IMR-90 (cell line): ENCODE results near the gene VTN. TPM values are rescaled to one million over a fixed set of nuclear protein-coding genes. Genes with fewer than 3 reads are reported as not detected.

Experiments
- ATAC-seq: fragments of 200-7000 bp; cut with Tn5 transposase; 2 replicates; pipeline ENCODE4 v1.9.1; 2020; ENCODE audit warnings: low read depth, mild to moderate bottlenecking, moderate library complexity
- BruUV-seq: library from RNA; stranded (reverse); fragments of 400-500 nt; replicated peaks from 2 replicates; lab custom pipeline; 2021; lab: Mats Ljungman, UMichigan
- CTCF ChIA-PET: fragments of 300-600 bp; formaldehyde crosslinking; extraction: SDS; loops from one replicate; lab custom pipeline; 2021; ENCODE audit warnings: antibody characterized with exemption; lab: Yijun Ruan, JAX
- POLR2A ChIA-PET: fragments of 300-600 bp; sonication (Branson Sonifier 250); formaldehyde crosslinking; loops from one replicate; lab custom pipeline; 2022; ENCODE audit warnings: antibody characterized with exemption; ENCODE audit not compliant: unreplicated experiment; lab: Charles Lee
- DNase-seq: peaks from one replicate; pipeline ENCODE4 v3.0.0; 2013
- H2AFZ ChIP-seq: replicated peaks from 2 replicates; pipeline ENCODE3; 2013; ENCODE audit warnings: low read length, mild to moderate bottlenecking; ENCODE audit not compliant: poor library complexity
- H2AK5ac ChIP-seq: 2 replicates; pipeline ENCODE4 v1.6.1; 2013; ENCODE audit warnings: low read depth, low read length, inconsistent platforms
- H2AK9ac ChIP-seq: replicated peaks from 2 replicates; pipeline ENCODE3; 2013; ENCODE audit warnings: mild to moderate bottlenecking, low read depth, low read length, moderate library complexity; ENCODE audit not compliant: poor library complexity
- H2BK120ac ChIP-seq: 2 replicates; pipeline ENCODE4 v1.6.1; 2013; ENCODE audit warnings: low read depth, low read length, inconsistent platforms
- H2BK15ac ChIP-seq: 3 replicates; pipeline ENCODE4 v1.6.1; 2013; ENCODE audit warnings: low read depth, low read length, inconsistent platforms
- H2BK20ac ChIP-seq: 2 replicates; pipeline ENCODE4 v1.6.1; 2013; ENCODE audit warnings: low read depth, mild to moderate bottlenecking, inconsistent platforms, low read length, moderate library complexity
- H2BK5ac ChIP-seq: 2 replicates; pipeline ENCODE4 v1.6.1; 2013; ENCODE audit warnings: mild to moderate bottlenecking, low read depth, low read length, inconsistent platforms; ENCODE audit not compliant: poor library complexity, severe bottlenecking
- H3K14ac ChIP-seq: replicated peaks from 2 replicates; pipeline ENCODE4 v1.6.1; 2013; ENCODE audit warnings: low read depth, low read length, inconsistent platforms
- H3K18ac ChIP-seq: 2 replicates; pipeline ENCODE4 v1.6.1; 2013; ENCODE audit warnings: low read depth, low read length, control low read depth
- H3K23ac ChIP-seq: 2 replicates; pipeline ENCODE4 v1.6.1; 2013; ENCODE audit warnings: low read depth, low read length, inconsistent platforms
- H3K27ac ChIP-seq: 2 replicates; pipeline ENCODE4 v1.5.1; 2013; ENCODE audit warnings: mild to moderate bottlenecking, control low read depth, low read length; ENCODE audit not compliant: insufficient read depth
- H3K27me3 ChIP-seq: 2 replicates; pipeline ENCODE4 v1.6.1; 2013; ENCODE audit warnings: low read length; ENCODE audit not compliant: control insufficient read depth, insufficient read depth
- H3K36me3 ChIP-seq: 2 replicates; pipeline ENCODE4 v1.6.1; 2013; ENCODE audit warnings: low read length, mixed read lengths; ENCODE audit not compliant: control insufficient read depth, insufficient read depth
- H3K4ac ChIP-seq: 2 replicates; pipeline ENCODE4 v1.6.1; 2013; ENCODE audit warnings: low read depth, low read length, inconsistent platforms
- H3K4me1 ChIP-seq: 2 replicates; pipeline ENCODE4 v1.6.1; 2013; ENCODE audit warnings: low read length, mixed read lengths; ENCODE audit not compliant: control insufficient read depth, insufficient read depth
- H3K4me2 ChIP-seq: 2 replicates; pipeline ENCODE4 v1.6.1; 2013; ENCODE audit warnings: low read depth, mild to moderate bottlenecking, control low read depth, low read length, moderate library complexity
- H3K4me3 ChIP-seq: 2 replicates; pipeline ENCODE4 v1.5.1; 2013; ENCODE audit warnings: low read depth, mild to moderate bottlenecking, control low read depth, low read length, moderate library complexity; ENCODE audit not compliant: insufficient read depth
- H3K56ac ChIP-seq: 2 replicates; pipeline ENCODE4 v1.6.1; 2013; ENCODE audit warnings: low read length, inconsistent platforms; ENCODE audit not compliant: insufficient read depth; ENCODE audit errors: extremely low read depth
- H3K79me1 ChIP-seq, 2 experiments: 2 replicates each; pipeline ENCODE4 v1.6.1; 2013; ENCODE audit warnings: low read length in 2 of 2, inconsistent platforms in 1 of 2, low read depth in 1 of 2
- H3K9ac ChIP-seq: 2 replicates; pipeline ENCODE4 v1.6.1; 2013; ENCODE audit warnings: low read depth, low read length, control low read depth
- H3K9me1 ChIP-seq: 2 replicates; pipeline ENCODE4 v1.6.1; 2013; ENCODE audit warnings: low read length, inconsistent platforms; ENCODE audit not compliant: insufficient read depth
- H3K9me3 ChIP-seq: 2 replicates; pipeline ENCODE4 v1.6.1; 2013; ENCODE audit warnings: low read length; ENCODE audit not compliant: control insufficient read depth, insufficient read depth
- H4K20me1 ChIP-seq: 2 replicates; pipeline ENCODE4 v1.6.1; 2013; ENCODE audit warnings: low read length, inconsistent platforms; ENCODE audit not compliant: insufficient read depth
- H4K5ac ChIP-seq: 2 replicates; pipeline ENCODE4 v1.6.1; 2013; ENCODE audit warnings: mild to moderate bottlenecking, low read depth, low read length, control low read depth
- H4K8ac ChIP-seq, 2 experiments: 2 replicates each; pipeline ENCODE4 v1.6.1; 2013; ENCODE audit warnings: low read depth in 2 of 2, low read length in 2 of 2, control low read depth in 1 of 2, inconsistent platforms in 1 of 2
- H4K91ac ChIP-seq: 2 replicates; pipeline ENCODE4 v1.6.1; 2013; ENCODE audit warnings: low read depth, low read length, inconsistent platforms; ENCODE audit not compliant: insufficient read depth
- POLR2A ChIP-seq: IDR thresholded peaks from 2 replicates; pipeline ENCODE4 v1.6.1; 2012; ENCODE audit warnings: mild to moderate bottlenecking, low read depth, low read length
- dilution Hi-C: fragments of 300-500 bp; cut with HindIII; formaldehyde crosslinking; loops from one replicate; pipeline ENCODE4 v1.14.3; 2018; ENCODE audit warnings: low sequenced_read_pairs; ENCODE audit not compliant: unreplicated experiment
- in situ Hi-C: fragments of 300-500 bp; cut with MboI; formaldehyde crosslinking; loops from 3 replicates; pipeline ENCODE4 v1.14.3; 2019; ENCODE audit warnings: low sequenced_read_pairs, inconsistent platforms, mixed read lengths
- intact Hi-C: fragments of 100-400 bp; cut with micrococcal nuclease; formaldehyde crosslinking; loops from 2 replicates; pipeline ENCODE4 v1.10.0; 2022
- polyA plus RNA-seq, 3 experiments: library from polyadenylated mRNA; depleted of rRNA; stranded (reverse); fragments of >200 nt; gene quantifications; 2 replicates each; pipeline ENCODE4 v1.2.3, GENCODE V29; 2012; ENCODE audit warnings: low replicate concordance in 1 of 3
- total RNA-seq: library from RNA; depleted of rRNA; stranded (reverse); fragments of >200 nt; gene quantifications from 2 replicates; pipeline ENCODE4 v1.2.3, GENCODE V29; 2012

Gene VTN
- total and polyA plus RNA-seq, 2 of the 4 experiments (the other 2 are of a cell fraction), result 0.18 to 1.0 TPM

DNA sequence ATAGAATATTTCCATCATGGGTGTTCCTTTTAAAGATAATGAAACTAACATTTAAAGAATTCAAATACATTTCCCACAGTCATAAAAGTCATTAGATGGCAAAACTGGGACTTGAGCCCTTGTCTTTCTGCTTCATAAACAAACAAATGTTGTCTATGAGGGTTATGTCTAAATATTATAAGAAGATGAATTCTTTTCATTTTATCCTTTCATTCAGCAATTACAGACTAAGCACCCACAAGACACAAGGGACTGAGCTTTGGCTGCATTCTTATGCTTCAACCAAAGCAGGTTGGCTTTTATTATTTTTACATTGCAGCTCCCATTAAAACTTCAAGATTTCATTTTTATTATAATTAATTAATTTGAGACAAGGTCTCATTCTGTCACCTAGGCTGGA, 16.3 kb upstream of the VTN start:
- H3K9ac ChIP-seq, result no peak overlapping the region
- no peak overlapping the region for H3K4me3 ChIP-seq
- in situ Hi-C loops (no loop called here), intact Hi-C loops (no loop called here), dilution Hi-C loops (no loop called here)
- H4K5ac ChIP-seq, result no peak overlapping the region
- no peak overlapping the region for H4K8ac ChIP-seq
- no peaks in the 10 kb centered on the region for H3K9me3 ChIP-seq
- no peak overlapping the region for H3K4me2 ChIP-seq
- no peak overlapping the region for H2AK9ac ChIP-seq
- H4K20me1 ChIP-seq, result peaks cover 13% of the 10 kb centered on the region
- peaks cover 0 to 7% of the 10 kb centered on the region in 2 experiments; a peak in 1 of 4 replicates for H3K79me1 ChIP-seq
- POLR2A ChIA-PET, result no interaction called here
- H3K27me3 ChIP-seq, result no peaks in the 10 kb centered on the region
- H2BK20ac ChIP-seq, result no peak overlapping the region
- no peak overlapping the region for H3K23ac ChIP-seq
- DNase-seq, result no peak
- no peak overlapping the region for H2BK5ac ChIP-seq
- no peak overlapping the region for H2AK5ac ChIP-seq
- H3K36me3 ChIP-seq, result peaks cover 43% of the 10 kb centered on the region
- CTCF ChIA-PET, result no interaction called here
- BruUV-seq, result no TSS peak
- H2BK120ac ChIP-seq, result no peak overlapping the region
- H3K4me1 ChIP-seq, result peaks cover 2% of the 10 kb centered on the region; the same call in 1 of the 2 replicates
- H3K18ac ChIP-seq, result no peak overlapping the region
- no peak overlapping the region for H3K56ac ChIP-seq
- H3K4ac ChIP-seq, result no peak overlapping the region
- no peak for TF ChIP-seq POLR2A
- H2BK15ac ChIP-seq, result no peak overlapping the region
- H3K9me1 ChIP-seq, result peaks cover 3% of the 10 kb centered on the region; the same call in 1 of the 2 replicates
- no peak overlapping the region for H2AFZ ChIP-seq
- H4K91ac ChIP-seq, result no peak overlapping the region
- no peak overlapping the region for H3K27ac ChIP-seq
- ATAC-seq, result peak; percentile 76
- H3K14ac ChIP-seq, result no peak overlapping the region
